CD4-positive, alpha-beta T cell (primary cell): Measurements from ENCODE around the gene ZNF84. TPM values are rescaled to one million over a fixed set of nuclear protein-coding genes. Genes with fewer than 3 reads are reported as not detected.

Source experiments
- ATAC-seq: fragments of 200-7000 bp; cut with Tn5 transposase; one replicate; pipeline ENCODE4 v1.10.0; 2022; ENCODE audit warnings: mild to moderate bottlenecking; ENCODE audit not compliant: poor library complexity
- CTCF ChIA-PET: fragments of 350-600 bp; sonication (Branson Sonifier 250); formaldehyde crosslinking; loops from one replicate; lab custom pipeline; 2021; ENCODE audit warnings: antibody characterized with exemption, inconsistent platforms; lab: Charles Lee
- POLR2A ChIA-PET: fragments of 350-600 bp; sonication (Branson Sonifier 250); formaldehyde crosslinking; loops from one replicate; lab custom pipeline; 2021; ENCODE audit warnings: antibody characterized with exemption, inconsistent platforms; lab: Charles Lee
- DNase-seq, 14 experiments: peaks; one replicate each; pipeline ENCODE4 v3.0.0-alpha.2; 2013 to 2020; ENCODE audit warnings: mixed read lengths in 2 of 14
- H3K27ac ChIP-seq, 2 donors: one replicate each; pipeline versions ENCODE4 v1.5.1 to v1.7.0; 2013; ENCODE audit warnings: low read length in 2 of 2, low read depth in 1 of 2, mild to moderate bottlenecking in 1 of 2
- H3K27me3 ChIP-seq, 2 experiments: 1 replicate in 1 of 2; 2 replicates in 1 of 2; pipeline versions ENCODE4 v1.6.1 to v1.7.0; 2013; ENCODE audit warnings: low read length in 2 of 2, control low read depth in 1 of 2, mild to moderate bottlenecking in 1 of 2, moderate library complexity in 1 of 2; ENCODE audit not compliant: insufficient read depth in 2 of 2, control insufficient read depth in 1 of 2
- H3K36me3 ChIP-seq: one replicate; pipeline ENCODE4 v1.6.1; 2013; ENCODE audit warnings: low read length, control low read depth; ENCODE audit not compliant: insufficient read depth
- H3K4me1 ChIP-seq: one replicate; pipeline ENCODE4 v1.6.1; 2013; ENCODE audit warnings: low read length, control low read depth; ENCODE audit not compliant: insufficient read depth
- H3K4me3 ChIP-seq: one replicate; pipeline ENCODE4 v1.5.1; 2013; ENCODE audit warnings: mild to moderate bottlenecking, low read length, moderate library complexity
- H3K9me3 ChIP-seq, 2 experiments: 1 replicate in 1 of 2; 2 replicates in 1 of 2; pipeline versions ENCODE4 v1.6.1 to v1.7.0; 2013; ENCODE audit warnings: low read length in 2 of 2, mild to moderate bottlenecking in 2 of 2, control low read depth in 1 of 2, moderate library complexity in 1 of 2; ENCODE audit not compliant: control insufficient read depth in 1 of 2, insufficient read depth in 1 of 2
- H3K27ac Mint-ChIP-seq: one replicate; pipeline ENCODE4 v1.8.0; 2020; ENCODE audit warnings: mixed read lengths
- H3K27me3 Mint-ChIP-seq: one replicate; pipeline ENCODE4 v1.8.0; 2021; ENCODE audit warnings: mixed read lengths
- H3K36me3 Mint-ChIP-seq: one replicate; pipeline ENCODE4 v1.8.0; 2021; ENCODE audit warnings: low read depth, mixed read lengths
- H3K4me1 Mint-ChIP-seq: one replicate; pipeline ENCODE4 v1.8.0; 2021; ENCODE audit warnings: low read depth, mixed read lengths
- H3K4me3 Mint-ChIP-seq: one replicate; pipeline ENCODE4 v1.8.0; 2020; ENCODE audit warnings: mild to moderate bottlenecking, mixed read lengths
- H3K9me3 Mint-ChIP-seq: one replicate; pipeline ENCODE4 v1.8.0; 2020; ENCODE audit warnings: mixed read lengths
- intact Hi-C, 2 experiments: fragments of 100-400 bp; cut with DNase I in 1 of 2; cut with micrococcal nuclease in 1 of 2; formaldehyde crosslinking; loops; one replicate each; pipeline versions ENCODE4 v1.15.1 to v1.9.0; 2023 to 2025; cut with DNase I, micrococcal nuclease
- polyA plus RNA-seq, 2 donors: library from polyadenylated mRNA; unstranded; fragments of 120-200 nt; gene quantifications; one replicate each; pipeline ENCODE4 v1.2.1, GENCODE V29; 2013
- total RNA-seq, 174 experiments: library from RNA in 2 of 174; stranded (reverse) in 2 of 174; gene quantifications; one replicate each; pipeline ENCODE4 v1.2.3 and lab custom pipeline; 2021 to 2026
- TF ChIP-seq, protein P1 (sequence below): fragments of 200-600 bp; IDR thresholded peaks from one replicate; pipeline ENCODE4 v1.8.0; 2022; ENCODE audit warnings: antibody characterized with exemption, mild to moderate bottlenecking

Gene ZNF84
- total RNA-seq: 10 to 100 TPM; 22.8 to 26.0 TPM
- polyA plus RNA-seq (2013, experiment 1 of 2): 25.4 TPM
- polyA plus RNA-seq (2013, experiment 2 of 2): 26.4 TPM
- total RNA-seq (lab: John Stamatoyannopoulos, UW): 24.3 to 125 (median 69.2) reads per million in 172 experiments

DNA sequence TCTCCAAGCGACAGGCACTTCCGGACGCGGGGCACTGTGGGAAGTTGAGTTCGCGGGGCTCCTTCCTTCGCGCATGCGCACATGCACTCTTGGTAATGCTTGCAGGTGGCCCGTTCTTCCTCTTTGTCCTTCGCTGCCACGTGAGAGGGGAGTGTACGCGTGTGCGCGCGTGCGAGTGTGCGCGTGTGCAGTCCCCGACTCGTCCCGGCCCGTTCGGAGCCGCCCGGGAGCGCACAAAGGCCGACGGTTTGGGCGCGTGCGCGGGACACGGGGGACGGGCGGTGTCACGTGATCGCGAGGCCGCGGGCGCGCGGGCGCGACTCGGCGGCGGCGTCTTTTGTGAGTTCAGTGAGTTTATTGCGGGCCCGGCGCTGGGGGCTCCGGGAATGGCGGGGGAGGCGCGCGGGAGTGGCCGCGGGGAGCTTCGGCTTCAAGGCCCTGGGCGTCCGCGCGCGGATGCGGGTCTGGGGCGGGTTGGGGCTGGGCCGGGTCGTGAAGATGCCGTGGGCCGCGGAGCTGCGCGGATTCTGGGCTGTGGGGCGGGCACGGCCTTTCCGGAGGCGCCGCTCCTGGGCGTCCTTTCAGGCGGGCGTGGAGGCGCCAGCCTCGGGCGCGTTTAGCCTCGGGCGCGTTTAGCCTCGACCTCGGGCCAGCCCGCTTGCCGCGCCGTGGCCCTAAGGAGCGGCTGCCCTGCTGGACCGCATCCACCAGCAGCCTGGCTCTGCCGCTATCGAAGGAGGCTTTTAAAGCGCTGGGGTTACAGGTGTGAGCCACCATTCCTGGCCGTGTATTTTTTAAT is at the start of gene ZNF84:
Gene ZNF84, plus strand, starts transcription at position 303 of the 799 bp plus-strand sequence. CDS start 3,959 bp downstream, outside the sequence.
- ChIA-PET CTCF (no interaction called here), POLR2A (interaction anchor here (0.7 to 2.4 kb wide), 12 partner anchors 9 to 208 kb away, joined by 3 to 28 read pairs (median 4); partner anchors contain the start of genes GOLGA3, ZNF10, ZNF140 and ZNF26)
- Histone ChIP-seq H3K27me3 (no peaks in the 10 kb centered on the region), H3K27ac (peak within 1 kb of the TSS; percentile 70 to 79), H3K4me1 (peaks cover 12% of the 10 kb centered on the region), H3K36me3 (peaks cover 17% of the 10 kb centered on the region), H3K9me3 (peaks cover 33 to 65% of the 10 kb centered on the region in 2 experiments), H3K4me3 (peak within 1 kb of the TSS; percentile 68)
- peak within 1 kb of the TSS; percentile 90 for H3K27ac Mint-ChIP-seq
- peaks cover 25% of the 10 kb centered on the region for H3K4me1 Mint-ChIP-seq
- peaks cover 19% of the 10 kb centered on the region for H3K9me3 Mint-ChIP-seq
- peaks cover 67% of the 10 kb centered on the region for H3K36me3 Mint-ChIP-seq
- peak; percentile 92 to 99 (median 96) for DNase-seq
- TF ChIP-seq, protein P1, sequence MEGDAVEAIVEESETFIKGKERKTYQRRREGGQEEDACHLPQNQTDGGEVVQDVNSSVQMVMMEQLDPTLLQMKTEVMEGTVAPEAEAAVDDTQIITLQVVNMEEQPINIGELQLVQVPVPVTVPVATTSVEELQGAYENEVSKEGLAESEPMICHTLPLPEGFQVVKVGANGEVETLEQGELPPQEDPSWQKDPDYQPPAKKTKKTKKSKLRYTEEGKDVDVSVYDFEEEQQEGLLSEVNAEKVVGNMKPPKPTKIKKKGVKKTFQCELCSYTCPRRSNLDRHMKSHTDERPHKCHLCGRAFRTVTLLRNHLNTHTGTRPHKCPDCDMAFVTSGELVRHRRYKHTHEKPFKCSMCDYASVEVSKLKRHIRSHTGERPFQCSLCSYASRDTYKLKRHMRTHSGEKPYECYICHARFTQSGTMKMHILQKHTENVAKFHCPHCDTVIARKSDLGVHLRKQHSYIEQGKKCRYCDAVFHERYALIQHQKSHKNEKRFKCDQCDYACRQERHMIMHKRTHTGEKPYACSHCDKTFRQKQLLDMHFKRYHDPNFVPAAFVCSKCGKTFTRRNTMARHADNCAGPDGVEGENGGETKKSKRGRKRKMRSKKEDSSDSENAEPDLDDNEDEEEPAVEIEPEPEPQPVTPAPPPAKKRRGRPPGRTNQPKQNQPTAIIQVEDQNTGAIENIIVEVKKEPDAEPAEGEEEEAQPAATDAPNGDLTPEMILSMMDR: no peak
- ATAC-seq: peak; percentile 95
- H3K4me3 Mint-ChIP-seq: peak within 1 kb of the TSS; percentile 95
- H3K27me3 Mint-ChIP-seq: no peaks in the 10 kb centered on the region
- intact Hi-C loops: loop anchor here (1.0 to 10.0 kb wide), 6 partner anchors 43 to 323 kb away; partner anchors contain the start of genes ZNF10 (in 2 of the 2), ZNF140 (in 2 of the 2), ZNF26 (in 2 of the 2) and ZNF891 (in 2 of the 2)

DNA sequence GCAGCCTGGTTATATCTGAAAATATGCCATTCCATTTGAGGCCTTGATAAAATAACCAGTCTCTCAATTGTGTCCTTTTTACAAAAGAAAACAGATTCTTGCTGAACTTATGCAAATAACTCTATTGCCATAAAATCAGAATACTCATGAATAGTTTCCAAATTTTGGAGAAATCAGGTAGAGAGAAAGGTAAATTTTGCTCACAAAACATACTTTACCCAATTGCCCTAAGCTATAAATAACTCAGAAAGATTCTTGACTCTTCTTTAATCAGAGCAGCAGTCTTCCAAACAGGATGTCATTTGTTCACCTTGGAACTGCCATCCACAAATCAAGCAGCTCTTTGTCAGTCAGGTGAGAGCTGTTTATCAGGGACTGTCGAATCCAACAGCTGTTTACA is 38.6 kb upstream of the ZNF84 start:
- Histone ChIP-seq H3K27ac (no peak overlapping the region), H3K4me3 (no peak overlapping the region), H3K9me3 (peaks cover 70 to 95% of the 10 kb centered on the region in 2 experiments), H3K4me1 (no peaks in the 10 kb centered on the region), H3K27me3 (no peaks in the 10 kb centered on the region), H3K36me3 (peaks cover 32% of the 10 kb centered on the region)
- peaks cover 12% of the 10 kb centered on the region for H3K4me1 Mint-ChIP-seq
- ATAC-seq (no peak), DNase-seq (no peak)
- H3K4me3 Mint-ChIP-seq: no peak overlapping the region
- intact Hi-C loops: no loop called here
- H3K27ac Mint-ChIP-seq: no peak overlapping the region
- peaks cover 98% of the 10 kb centered on the region for H3K36me3 Mint-ChIP-seq
- H3K27me3 Mint-ChIP-seq: no peaks in the 10 kb centered on the region
- POLR2A ChIA-PET: interaction anchor here (1.0 kb wide), 1 partner anchor 11 kb away, joined by 4 read pairs; no protein-coding TSS in a partner anchor
- CTCF ChIA-PET: no interaction called here
- TF ChIP-seq, protein P1: no peak
- H3K9me3 Mint-ChIP-seq: peaks cover 22% of the 10 kb centered on the region

GRCh38 chr12:133010657-133011297 is 26.5 kb upstream of the ZNF84 start:
- CTCF ChIA-PET: no interaction called here
- peaks cover 20% of the 10 kb centered on the region for H3K9me3 Mint-ChIP-seq
- Histone ChIP-seq H3K36me3 (peaks cover 77% of the 10 kb centered on the region), H3K9me3 (peaks cover 52 to 100% of the 10 kb centered on the region in 2 experiments), H3K27ac (no peak overlapping the region), H3K27me3 (no peaks in the 10 kb centered on the region), H3K4me3 (no peak overlapping the region), H3K4me1 (no peaks in the 10 kb centered on the region)
- TF ChIP-seq, protein P1: no peak
- no peaks in the 10 kb centered on the region for H3K4me1 Mint-ChIP-seq
- no peak overlapping the region for H3K27ac Mint-ChIP-seq
- POLR2A ChIA-PET: interaction anchor here (0.9 to 1.0 kb wide), 2 partner anchors 12 to 27 kb away, joined by 3 to 4 read pairs; partner anchors contain the start of gene ZNF84
- H3K27me3 Mint-ChIP-seq: no peaks in the 10 kb centered on the region
- no peak for ATAC-seq
- intact Hi-C loops: no loop called here
- H3K4me3 Mint-ChIP-seq: no peak overlapping the region
- peaks cover 96% of the 10 kb centered on the region for H3K36me3 Mint-ChIP-seq
- DNase-seq: no peak
